Vagina (tissue), 2 donors: ENCODE measurements around the gene SPECC1. TPM values are rescaled to one million over a fixed set of nuclear protein-coding genes. Genes with fewer than 3 reads are reported as not detected.

Source experiments
- DNase-seq, 2 donors: peaks; one replicate each; pipeline ENCODE4 v3.0.0-alpha.2; 2017; ENCODE audit errors: extremely low spot score in 2 of 2
- H3K27ac ChIP-seq: fragments of 200-600 bp; sonication (generic); one replicate; pipeline ENCODE4 v1.5.1; 2019
- H3K27me3 ChIP-seq: fragments of 200-600 bp; sonication (generic); one replicate; pipeline ENCODE4 v1.5.1; 2019
- H3K36me3 ChIP-seq, 2 donors: fragments of 200-600 bp; sonication (generic); one replicate each; pipeline ENCODE4 v1.5.1; 2017 to 2019
- H3K4me1 ChIP-seq: fragments of 200-600 bp; sonication (generic); one replicate; pipeline ENCODE4 v1.5.1; 2019
- H3K4me3 ChIP-seq, 2 donors: fragments of 200-600 bp; sonication (generic); 1 replicate in 1 of 2; 2 replicates in 1 of 2; pipeline ENCODE4 v1.5.1; 2016 to 2019
- H3K9me3 ChIP-seq: fragments of 200-600 bp; sonication (generic); one replicate; pipeline ENCODE4 v1.5.1; 2019
- POLR2A ChIP-seq, 2 donors: fragments of 450-650 bp; IDR thresholded peaks; one replicate each; pipeline ENCODE4 v1.6.1; 2017; ENCODE audit warnings: antibody characterized with exemption in 2 of 2, mild to moderate bottlenecking in 2 of 2, moderate library complexity in 2 of 2
- POLR2AphosphoS5 ChIP-seq, 2 donors: sonication (generic); formaldehyde crosslinking; IDR thresholded peaks; one replicate each; pipeline ENCODE4 v1.9.0; 2017; ENCODE audit warnings: antibody characterized with exemption in 2 of 2, mild to moderate bottlenecking in 2 of 2, low read depth in 1 of 2; ENCODE audit not compliant: insufficient read depth in 1 of 2
- intact Hi-C: fragments of 100-400 bp; cut with DNase I; formaldehyde crosslinking; loops from one replicate; pipeline ENCODE4 v1.15.1; 2023
- total RNA-seq: library from RNA; depleted of rRNA; stranded (reverse); fragments of >200 nt; gene quantifications from one replicate; pipeline ENCODE4 v1.2.3, GENCODE V29; 2016
- TF ChIP-seq, protein P1 (sequence below), 3 experiments: fragments of 450-650 bp in 2 of 3; fragments of 200-600 bp in 1 of 3; sonication (generic) in 1 of 3; IDR thresholded peaks; one replicate each; pipeline ENCODE4 v1.5.1; 2017 to 2019; ENCODE audit warnings: antibody characterized with exemption in 3 of 3, mild to moderate bottlenecking in 2 of 3, moderate library complexity in 2 of 3

The SPECC1 gene
- total RNA-seq, 1 donor from 2014 or later, result 25.3 TPM

DNA sequence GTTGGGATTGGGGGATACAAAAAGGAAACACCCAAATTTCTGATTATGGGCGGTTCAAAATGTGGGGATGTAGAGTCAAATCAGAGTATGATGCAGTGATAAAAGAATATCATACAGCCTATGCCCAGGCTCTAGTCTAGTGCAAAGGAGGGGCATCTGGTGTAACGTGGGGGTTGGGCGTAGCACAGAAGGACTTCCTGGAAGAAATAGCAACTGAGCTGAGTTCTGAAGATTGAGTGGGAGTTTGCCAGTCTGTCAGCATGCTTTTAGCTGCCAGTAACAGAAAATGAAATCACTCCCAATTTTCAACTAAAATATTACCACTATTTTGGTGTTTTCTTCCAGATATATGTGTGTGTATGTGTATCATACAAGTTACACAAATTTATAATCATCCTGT lies 196.9 kb downstream of the SPECC1 start:
- Histone ChIP-seq H3K36me3 (no peaks in the 10 kb centered on the region), H3K27ac (no peak overlapping the region), H3K4me3 (no peak overlapping the region), H3K4me1 (peaks cover 14% of the 10 kb centered on the region), H3K9me3 (no peaks in the 10 kb centered on the region), H3K27me3 (no peaks in the 10 kb centered on the region)
- intact Hi-C loops, result no loop called here
- DNase-seq, result no peak
- no peak for TF ChIP-seq POLR2A (IDR thresholded peaks at IDR 0.05)
- TF ChIP-seq, protein P1, sequence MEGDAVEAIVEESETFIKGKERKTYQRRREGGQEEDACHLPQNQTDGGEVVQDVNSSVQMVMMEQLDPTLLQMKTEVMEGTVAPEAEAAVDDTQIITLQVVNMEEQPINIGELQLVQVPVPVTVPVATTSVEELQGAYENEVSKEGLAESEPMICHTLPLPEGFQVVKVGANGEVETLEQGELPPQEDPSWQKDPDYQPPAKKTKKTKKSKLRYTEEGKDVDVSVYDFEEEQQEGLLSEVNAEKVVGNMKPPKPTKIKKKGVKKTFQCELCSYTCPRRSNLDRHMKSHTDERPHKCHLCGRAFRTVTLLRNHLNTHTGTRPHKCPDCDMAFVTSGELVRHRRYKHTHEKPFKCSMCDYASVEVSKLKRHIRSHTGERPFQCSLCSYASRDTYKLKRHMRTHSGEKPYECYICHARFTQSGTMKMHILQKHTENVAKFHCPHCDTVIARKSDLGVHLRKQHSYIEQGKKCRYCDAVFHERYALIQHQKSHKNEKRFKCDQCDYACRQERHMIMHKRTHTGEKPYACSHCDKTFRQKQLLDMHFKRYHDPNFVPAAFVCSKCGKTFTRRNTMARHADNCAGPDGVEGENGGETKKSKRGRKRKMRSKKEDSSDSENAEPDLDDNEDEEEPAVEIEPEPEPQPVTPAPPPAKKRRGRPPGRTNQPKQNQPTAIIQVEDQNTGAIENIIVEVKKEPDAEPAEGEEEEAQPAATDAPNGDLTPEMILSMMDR (IDR thresholded peaks at IDR 0.05), result no peak
- no peak for TF ChIP-seq POLR2AphosphoS5 (IDR thresholded peaks at IDR 0.05; ENCODE audit: insufficient read depth in 1 of 2, low read depth in 1 of 2)

GRCh38 chr17:20206591-20206990 lies 197.4 kb downstream of the SPECC1 start:
- Histone ChIP-seq H3K9me3 (no peaks in the 10 kb centered on the region), H3K27me3 (no peaks in the 10 kb centered on the region), H3K27ac (no peak overlapping the region), H3K4me1 (peaks cover 14% of the 10 kb centered on the region), H3K4me3 (no peak overlapping the region), H3K36me3 (no peaks in the 10 kb centered on the region)
- TF ChIP-seq POLR2AphosphoS5 (IDR thresholded peaks at IDR 0.05; ENCODE audit: insufficient read depth in 1 of 2, low read depth in 1 of 2) (no peak), POLR2A (IDR thresholded peaks at IDR 0.05) (no peak)
- TF ChIP-seq, protein P1 (IDR thresholded peaks at IDR 0.05), result no peak
- DNase-seq, result no peak
- intact Hi-C loops, result no loop called here

GRCh38 chr17:20207262-20207985 lies 198.3 kb downstream of the SPECC1 start:
- H3K27me3 ChIP-seq, result no peaks in the 10 kb centered on the region
- no peak overlapping the region for H3K27ac ChIP-seq
- DNase-seq, result no peak
- H3K4me1 ChIP-seq, result peaks cover 14% of the 10 kb centered on the region
- H3K9me3 ChIP-seq, result no peaks in the 10 kb centered on the region
- H3K36me3 ChIP-seq, result no peaks in the 10 kb centered on the region
- intact Hi-C loops, result no loop called here
- H3K4me3 ChIP-seq, result no peak overlapping the region
- TF ChIP-seq POLR2A (IDR thresholded peaks at IDR 0.05) (no peak), POLR2AphosphoS5 (IDR thresholded peaks at IDR 0.05; ENCODE audit: insufficient read depth in 1 of 2, low read depth in 1 of 2) (no peak)
- TF ChIP-seq, protein P1 (IDR thresholded peaks at IDR 0.05), result no peak

DNA sequence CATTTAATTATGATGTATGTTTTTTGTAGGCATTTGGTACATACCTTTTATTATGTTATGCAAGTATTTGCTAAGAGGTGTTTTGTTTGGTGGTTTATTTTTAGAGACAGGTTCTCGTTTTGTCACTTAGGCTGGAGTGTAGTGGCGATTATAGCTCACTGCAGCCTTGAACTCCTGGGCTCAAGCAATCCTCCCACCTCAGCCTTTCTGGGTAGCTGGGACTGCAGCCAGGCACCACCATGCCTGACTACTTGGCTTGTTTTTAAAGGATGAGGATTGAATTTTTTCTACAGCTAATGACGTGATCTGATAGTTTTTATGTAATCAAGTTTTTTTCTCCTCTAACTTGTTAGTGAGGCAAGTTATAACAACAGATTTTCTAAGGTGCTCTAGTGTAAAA lies 199.6 kb downstream of the SPECC1 start:
- TF ChIP-seq POLR2A (IDR thresholded peaks at IDR 0.05), result no peak
- TF ChIP-seq, protein P1 (IDR thresholded peaks at IDR 0.05), result no peak
- no peak for TF ChIP-seq POLR2AphosphoS5 (IDR thresholded peaks at IDR 0.05; ENCODE audit: insufficient read depth in 1 of 2, low read depth in 1 of 2)
- Histone ChIP-seq H3K9me3 (no peaks in the 10 kb centered on the region), H3K27ac (no peak overlapping the region), H3K36me3 (no peaks in the 10 kb centered on the region), H3K4me1 (peaks cover 14% of the 10 kb centered on the region), H3K27me3 (no peaks in the 10 kb centered on the region), H3K4me3 (no peak overlapping the region)
- intact Hi-C loops, result no loop called here
- no peak for DNase-seq

- no peak overlapping the region for H3K27ac ChIP-seq
- intact Hi-C loops, result no loop called here
- H3K4me1 ChIP-seq, result peaks cover 14% of the 10 kb centered on the region
- no peak for DNase-seq
- no peak overlapping the region for H3K4me3 ChIP-seq
- H3K27me3 ChIP-seq, result no peaks in the 10 kb centered on the region
- H3K36me3 ChIP-seq, result no peaks in the 10 kb centered on the region
- H3K9me3 ChIP-seq, result no peaks in the 10 kb centered on the region
- TF ChIP-seq POLR2A (IDR thresholded peaks at IDR 0.05), result no peak
These were observed 201.0 kb downstream of the SPECC1 start for GRCh38 chr17:20210180-20210579.
